SU-DHL-6 (cell line): Measurements from ENCODE around the gene ALAS1.

Source experiments
- CTCF ChIP-seq: fragments of 200-600 bp; sonication (generic); IDR thresholded peaks from one replicate; pipeline ENCODE4 v1.5.1; 2017; ENCODE audit warnings: antibody characterized with exemption, mild to moderate bottlenecking, low read length, moderate library complexity; ENCODE audit not compliant: insufficient read depth, poor library complexity, severe bottlenecking
- EZH2phosphoT487 ChIP-seq: fragments of 200-600 bp; sonication (generic), shearing (Covaris generic); conservative IDR thresholded peaks from 2 replicates; pipeline ENCODE4 v1.6.1; 2018; ENCODE audit warnings: mild to moderate bottlenecking, antibody characterized with exemption, low read length, moderate library complexity, mixed read lengths

GRCh38 chr3:52150357-52150756, 47.6 kb upstream of the ALAS1 start:
- TF ChIP-seq CTCF, result no peak
- TF ChIP-seq EZH2phosphoT487, result no peak
